Limb (tissue), 2 donors: ENCODE measurements around the gene FGGY.
A peak's percentile ranks its signal among the peaks of the same experiment; 100 is the strongest.

Experiments
- DNase-seq, 2 donors: peaks; one replicate each; pipeline ENCODE4 v3.0.0-alpha.2; 2016; ENCODE audit errors: extremely low spot score in 2 of 2

FGGY gene

GRCh38 chr1:59673573-59674450 is 376.9 kb downstream of the FGGY start:
- no peak for DNase-seq

GRCh38 chr1:59674595-59674994 is 377.7 kb downstream of the FGGY start:
- no peak for DNase-seq

- DNase-seq, result no peak
Observed at GRCh38 chr1:59675936-59676335, 379.0 kb downstream of the FGGY start.

GRCh38 chr1:59678040-59678439 is 381.1 kb downstream of the FGGY start:
- DNase-seq, result no peak

GRCh38 chr1:59678493-59679228 is 381.8 kb downstream of the FGGY start:
- DNase-seq, result no peak

- no peak for DNase-seq
Observed at GRCh38 chr1:59680044-59680443, 383.1 kb downstream of the FGGY start.

GRCh38 chr1:59682396-59683080 is 385.6 kb downstream of the FGGY start:
- no peak for DNase-seq

- no peak for DNase-seq
Observed at GRCh38 chr1:59683197-59683596, 386.3 kb downstream of the FGGY start.

GRCh38 chr1:59684698-59685097 is 387.8 kb downstream of the FGGY start:
- DNase-seq, result no peak

- no peak for DNase-seq
Observed at GRCh38 chr1:59685101-59685500, 388.2 kb downstream of the FGGY start.

GRCh38 chr1:59685666-59686065 is 388.8 kb downstream of the FGGY start:
- DNase-seq, result no peak

- DNase-seq, result peak in 1 of 2 donors; percentile 57
Observed at GRCh38 chr1:59686170-59686569, 389.3 kb downstream of the FGGY start.

- DNase-seq, result no peak
Observed at GRCh38 chr1:59686574-59686973, 389.7 kb downstream of the FGGY start.

- no peak for DNase-seq
Observed at GRCh38 chr1:59687081-59687480, 390.2 kb downstream of the FGGY start.

- DNase-seq, result no peak
Observed at GRCh38 chr1:59688976-59689375, 392.1 kb downstream of the FGGY start.

GRCh38 chr1:59689730-59690129 is 392.8 kb downstream of the FGGY start:
- DNase-seq, result peak in 1 of 2 donors; percentile 61

- no peak for DNase-seq
Observed at GRCh38 chr1:59690171-59690930, 393.5 kb downstream of the FGGY start.

GRCh38 chr1:59691261-59691660 is 394.4 kb downstream of the FGGY start:
- DNase-seq, result peak in 1 of 2 donors; percentile 42

- no peak for DNase-seq
Observed at GRCh38 chr1:59692591-59692990, 395.7 kb downstream of the FGGY start.

- DNase-seq, result no peak
Observed at GRCh38 chr1:59693406-59693805, 396.5 kb downstream of the FGGY start.

- DNase-seq, result no peak
Observed at GRCh38 chr1:59695252-59695651, 398.4 kb downstream of the FGGY start.
